ENCODE measurements around the gene MSX1. TPM values are rescaled to one million over a fixed set of nuclear protein-coding genes. Genes with fewer than 3 reads are reported as not detected.

The MSX1 gene
- total RNA-seq, 1 experiment from 2014 or later = 1.6 TPM

- no TSS peak for BruUV-seq (replicated peaks)
- peaks cover 4% of the 10 kb centered on the region for H3K36me3 Mint-ChIP-seq (ENCODE audit: insufficient read depth, unreplicated experiment)
- TF ChIP-seq CTCF (IDR thresholded peaks at IDR 0.05; ENCODE audit: unreplicated experiment) = no peak
- H3K4me3 Mint-ChIP-seq (ENCODE audit: low read depth, unreplicated experiment) = no peak overlapping the region
- DNase-seq = no peak
- H3K4me1 Mint-ChIP-seq (ENCODE audit: low read depth, unreplicated experiment) = no peaks in the 10 kb centered on the region
- peaks cover 39% of the 10 kb centered on the region for H3K27me3 Mint-ChIP-seq (ENCODE audit: unreplicated experiment)
- H3K27ac Mint-ChIP-seq (ENCODE audit: unreplicated experiment) = no peak overlapping the region
- intact Hi-C loops (cut with micrococcal nuclease; ENCODE audit: unreplicated experiment) = no loop called here
- CTCF ChIA-PET = no interaction called here
- peaks cover 4% of the 10 kb centered on the region for H3K9me3 Mint-ChIP-seq (ENCODE audit: low read depth, unreplicated experiment)
These were observed 6.8 kb downstream of the MSX1 start for GRCh38 chr4:4866124-4866865.

DNA sequence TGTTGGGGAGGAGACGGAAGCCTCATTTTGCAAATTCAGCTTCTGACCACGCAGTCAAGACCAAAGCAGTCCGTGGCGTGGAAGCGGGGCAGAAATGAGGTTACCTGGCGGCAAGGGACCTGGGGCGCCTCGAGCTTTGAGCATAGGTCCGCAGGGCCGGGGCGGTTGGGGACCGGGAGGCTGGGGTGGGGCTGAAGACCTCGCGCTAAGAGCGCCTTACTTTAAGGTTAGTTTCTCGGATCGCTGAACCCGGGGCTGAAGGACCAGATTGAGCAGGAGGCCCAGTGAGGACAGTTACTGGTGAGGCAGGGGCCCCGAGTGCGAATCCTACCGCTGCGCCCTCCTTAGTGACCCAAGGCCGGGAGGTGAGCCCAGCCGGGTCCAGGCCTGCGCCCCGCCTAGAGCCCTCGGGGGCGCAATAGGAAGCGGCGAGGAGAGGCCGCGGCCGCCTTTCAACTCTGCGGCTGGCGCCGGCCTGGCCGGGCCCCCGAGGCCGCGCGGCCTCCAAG is 7.5 kb downstream of the MSX1 start:
- H3K27me3 Mint-ChIP-seq (ENCODE audit: unreplicated experiment) = peaks cover 46% of the 10 kb centered on the region
- no peak for TF ChIP-seq CTCF (IDR thresholded peaks at IDR 0.05; ENCODE audit: unreplicated experiment)
- H3K27ac Mint-ChIP-seq (ENCODE audit: unreplicated experiment) = no peak overlapping the region
- H3K9me3 Mint-ChIP-seq (ENCODE audit: low read depth, unreplicated experiment) = peaks cover 4% of the 10 kb centered on the region
- no peak overlapping the region for H3K4me3 Mint-ChIP-seq (ENCODE audit: low read depth, unreplicated experiment)
- intact Hi-C loops (cut with micrococcal nuclease; ENCODE audit: unreplicated experiment) = no loop called here
- no peaks in the 10 kb centered on the region for H3K4me1 Mint-ChIP-seq (ENCODE audit: low read depth, unreplicated experiment)
- peaks cover 4% of the 10 kb centered on the region for H3K36me3 Mint-ChIP-seq (ENCODE audit: insufficient read depth, unreplicated experiment)
- BruUV-seq (replicated peaks) = no TSS peak
- no peak for DNase-seq
- CTCF ChIA-PET = no interaction called here

DNA sequence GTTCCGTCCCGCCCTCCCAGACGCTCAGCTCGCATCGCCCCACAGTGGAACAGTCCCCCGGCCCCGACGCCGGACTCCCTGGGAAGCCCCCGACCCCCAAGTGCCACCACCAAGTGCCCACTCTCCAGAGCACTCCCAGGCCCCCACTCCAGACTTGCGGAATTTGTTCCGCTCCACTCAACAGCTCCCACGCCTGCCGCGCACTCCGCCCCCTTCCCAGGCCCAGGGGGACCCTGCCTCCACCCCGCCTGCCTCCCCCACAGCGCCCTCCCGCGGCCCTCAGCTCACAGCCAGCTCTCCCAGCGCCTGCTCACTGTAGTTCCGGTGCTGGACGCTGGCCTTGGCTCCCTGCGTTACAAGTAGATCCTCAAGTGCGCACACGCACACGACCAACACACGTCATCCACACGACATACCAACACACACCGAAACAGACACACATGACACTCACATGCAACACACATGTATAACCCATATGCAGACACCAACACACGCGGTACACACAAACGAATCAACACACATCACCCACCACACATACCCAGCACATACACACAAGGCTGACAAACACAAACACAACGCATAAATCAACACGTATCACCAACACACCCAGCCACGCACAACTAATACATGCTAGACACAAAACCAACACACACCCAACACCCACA is 8.0 kb downstream of the MSX1 start:
- peaks cover 4% of the 10 kb centered on the region for H3K9me3 Mint-ChIP-seq (ENCODE audit: low read depth, unreplicated experiment)
- H3K4me1 Mint-ChIP-seq (ENCODE audit: low read depth, unreplicated experiment) = no peaks in the 10 kb centered on the region
- TF ChIP-seq CTCF (IDR thresholded peaks at IDR 0.05; ENCODE audit: unreplicated experiment) = no peak
- no peak for DNase-seq
- intact Hi-C loops (cut with micrococcal nuclease; ENCODE audit: unreplicated experiment) = no loop called here
- H3K36me3 Mint-ChIP-seq (ENCODE audit: insufficient read depth, unreplicated experiment) = peaks cover 4% of the 10 kb centered on the region
- H3K27me3 Mint-ChIP-seq (ENCODE audit: unreplicated experiment) = peaks cover 49% of the 10 kb centered on the region
- no TSS peak for BruUV-seq (replicated peaks)
- CTCF ChIA-PET = no interaction called here
- no peak overlapping the region for H3K4me3 Mint-ChIP-seq (ENCODE audit: low read depth, unreplicated experiment)
- no peak overlapping the region for H3K27ac Mint-ChIP-seq (ENCODE audit: unreplicated experiment)

- peaks cover 4% of the 10 kb centered on the region for H3K36me3 Mint-ChIP-seq (ENCODE audit: insufficient read depth, unreplicated experiment)
- no peak overlapping the region for H3K27ac Mint-ChIP-seq (ENCODE audit: unreplicated experiment)
- CTCF ChIA-PET = no interaction called here
- intact Hi-C loops (cut with micrococcal nuclease; ENCODE audit: unreplicated experiment) = no loop called here
- no peak for DNase-seq
- no peak for TF ChIP-seq CTCF (IDR thresholded peaks at IDR 0.05; ENCODE audit: unreplicated experiment)
- no peak overlapping the region for H3K4me3 Mint-ChIP-seq (ENCODE audit: low read depth, unreplicated experiment)
- no TSS peak for BruUV-seq (replicated peaks)
- no peaks in the 10 kb centered on the region for H3K4me1 Mint-ChIP-seq (ENCODE audit: low read depth, unreplicated experiment)
- peaks cover 4% of the 10 kb centered on the region for H3K9me3 Mint-ChIP-seq (ENCODE audit: low read depth, unreplicated experiment)
- H3K27me3 Mint-ChIP-seq (ENCODE audit: unreplicated experiment) = peaks cover 49% of the 10 kb centered on the region
These were observed 8.7 kb downstream of the MSX1 start for GRCh38 chr4:4868040-4868757.
